GM10266 (cell line): ENCODE results near the gene COL6A3.

ENCODE experiments used
- DNase-seq: peaks from one replicate; pipeline ENCODE4 v3.0.0; 2012; ENCODE audit errors: extremely low spot score
- CTCF ChIP-seq: IDR thresholded peaks from 2 replicates; pipeline ENCODE4 v1.5.1; 2012; ENCODE audit warnings: mild to moderate bottlenecking, low read depth; ENCODE audit not compliant: control insufficient read depth, insufficient read depth; ENCODE audit errors: missing control alignments

The COL6A3 gene

GRCh38 chr2:237413777-237414661, at the start of gene COL6A3:
Gene COL6A3, minus strand, starts transcription at chr2:237414164. Its CDS starts 17,347 bp downstream, at chr2:237396817.
- no peak for TF ChIP-seq CTCF
- no peak for DNase-seq

DNA sequence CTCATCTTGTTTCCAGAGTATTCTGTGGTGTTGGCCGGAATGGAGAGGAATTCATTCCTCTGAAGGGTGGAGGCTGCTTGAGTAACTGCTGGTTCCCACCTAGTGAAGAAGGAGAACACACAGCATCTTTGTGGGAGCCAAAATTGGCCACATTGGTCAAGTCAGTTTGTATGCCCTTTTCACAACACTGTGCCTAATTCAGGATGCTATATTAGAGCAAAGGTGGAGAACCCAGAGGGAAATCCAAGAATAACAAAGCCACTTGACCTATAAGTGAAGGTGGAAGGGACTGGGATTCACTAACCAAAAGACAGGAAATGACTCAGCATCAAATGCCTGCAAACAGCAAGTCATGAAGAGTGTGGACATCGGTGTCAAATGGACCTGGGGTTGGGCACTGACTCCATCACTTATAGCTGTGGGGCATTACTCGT, 45.8 kb upstream of the COL6A3 start:
- no peak for TF ChIP-seq CTCF
- no peak for DNase-seq

GRCh38 chr2:237459226-237459625, 45.3 kb upstream of the COL6A3 start:
- no peak for TF ChIP-seq CTCF
- DNase-seq, result no peak

DNA sequence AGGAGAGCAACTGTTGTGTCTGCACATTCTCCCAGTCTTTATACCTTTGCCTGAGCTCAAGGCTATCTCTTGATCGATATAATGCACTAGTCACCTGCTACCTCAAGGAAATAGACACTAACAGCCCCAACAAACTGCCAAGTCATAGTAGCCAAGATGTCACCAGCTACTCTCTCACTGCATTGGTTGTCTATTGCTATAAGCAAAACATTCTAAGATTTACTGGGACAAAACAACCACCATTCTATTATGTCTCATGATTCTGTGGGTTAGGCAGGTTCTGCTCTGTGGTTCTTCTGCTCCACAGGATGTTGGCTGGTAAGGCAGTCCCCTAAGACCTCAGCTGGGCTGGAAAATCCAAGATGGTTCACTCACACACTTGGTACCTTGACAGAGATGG, 44.6 kb upstream of the COL6A3 start:
- no peak for TF ChIP-seq CTCF
- no peak for DNase-seq

- TF ChIP-seq CTCF, result no peak
- no peak for DNase-seq
These were observed 43.5 kb upstream of the COL6A3 start for GRCh38 chr2:237457388-237457941.

DNA sequence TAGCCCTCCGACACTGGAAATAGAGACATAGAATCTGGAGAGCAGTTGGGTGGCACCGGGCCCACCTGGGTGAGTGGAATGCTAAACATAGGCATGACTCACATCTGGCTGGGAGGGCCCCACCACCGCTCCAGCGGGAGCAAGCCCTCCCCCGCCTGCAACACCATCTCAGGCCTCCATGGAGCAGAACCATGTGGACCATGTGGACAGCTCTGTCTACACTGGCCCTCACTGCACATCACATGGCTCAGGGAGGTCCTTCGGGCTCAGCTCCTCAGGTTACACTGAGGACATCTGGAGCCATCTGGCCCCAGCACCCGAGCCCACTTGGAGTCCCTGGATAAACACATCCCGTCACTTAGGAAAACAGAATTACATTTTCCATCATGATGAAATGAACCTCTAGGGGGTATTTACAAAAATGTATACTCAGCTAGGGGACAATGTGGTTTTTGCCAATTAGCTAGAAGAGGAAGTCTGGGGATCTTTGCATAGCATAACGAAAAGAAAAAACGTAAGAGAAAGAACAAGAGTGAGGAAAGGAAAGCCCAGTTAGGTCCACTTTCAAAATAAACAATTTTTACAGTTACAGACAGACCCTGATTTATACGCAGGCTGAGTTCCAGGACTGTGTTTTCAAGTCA, 42.4 kb upstream of the COL6A3 start:
- DNase-seq, result no peak
- no peak for TF ChIP-seq CTCF
